Stimulated activated CD8-positive, alpha-beta memory T cell treated with anti-CD3 and anti-CD28 coated beads, Interleukin-12 subunit alpha, Interleukin-12 subunit beta, amount 100 ng/mL, for 4 hours (primary cell): ENCODE data around the gene CFL1.

Experiments used
- DNase-seq: peaks from one replicate; pipeline ENCODE4 v3.0.0-alpha.2; 2020; ENCODE audit warnings: low read depth

The CFL1 gene

GRCh38 chr11:65887723-65888162, 29.8 kb upstream of the CFL1 start:
- no peak for DNase-seq

- no peak for DNase-seq
Measured at GRCh38 chr11:65886826-65887722, 29.1 kb upstream of the CFL1 start.

DNA sequence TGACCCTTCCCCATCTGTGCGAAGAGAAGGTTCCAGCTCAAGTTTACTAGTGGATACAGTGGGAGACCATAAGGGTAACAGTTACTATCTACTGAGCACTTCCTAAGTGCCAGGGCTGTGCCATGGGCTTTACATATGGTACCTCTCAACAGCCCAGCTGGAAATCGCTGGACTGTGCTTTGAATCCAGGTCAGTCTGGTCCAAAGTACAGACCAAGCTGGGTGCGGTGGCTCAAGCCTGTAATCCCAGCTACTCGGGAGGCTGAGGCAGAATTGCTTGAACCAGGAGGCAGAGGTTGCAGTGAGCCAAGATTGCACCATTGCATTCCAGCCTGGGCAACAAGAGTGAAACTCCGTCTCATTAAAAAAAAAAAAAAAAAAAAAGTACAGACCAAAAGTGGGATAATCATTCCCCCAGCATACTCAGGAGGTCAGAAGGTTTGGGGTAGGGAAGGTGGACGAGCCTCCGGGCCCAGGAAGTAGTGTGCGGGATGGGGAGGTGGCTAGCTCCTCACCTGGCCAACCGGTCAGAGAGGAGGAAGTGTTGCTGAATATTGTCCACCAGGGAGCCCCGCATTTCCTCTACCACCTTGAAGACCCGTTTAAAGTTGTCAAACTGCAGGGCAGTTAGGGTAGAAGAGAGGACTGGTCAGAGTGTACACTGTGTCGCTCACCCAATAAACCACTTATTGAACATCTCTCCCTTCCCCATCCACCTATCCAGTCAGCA, 28.0 kb upstream of the CFL1 start:
- DNase-seq = no peak

DNA sequence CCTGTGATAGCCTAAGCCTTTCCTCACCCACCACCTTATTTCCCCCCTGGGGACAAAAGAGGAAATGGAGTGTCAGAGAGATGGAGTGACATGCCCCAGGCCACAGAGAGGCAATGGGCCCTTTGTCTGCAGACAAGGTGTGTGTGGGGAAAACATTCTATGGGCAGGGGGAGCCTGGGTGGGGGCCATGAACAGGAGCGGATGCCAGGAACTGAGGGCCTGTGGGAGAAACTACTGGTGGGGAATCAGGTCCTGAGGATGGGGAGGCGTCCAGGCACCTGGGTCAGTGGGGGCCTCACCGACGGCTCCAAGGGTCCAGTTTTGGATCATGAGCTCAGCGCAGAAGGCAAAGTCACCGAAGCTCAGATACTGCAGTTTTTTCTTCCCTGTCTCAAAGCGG, 27.3 kb upstream of the CFL1 start:
- no peak for DNase-seq

DNA sequence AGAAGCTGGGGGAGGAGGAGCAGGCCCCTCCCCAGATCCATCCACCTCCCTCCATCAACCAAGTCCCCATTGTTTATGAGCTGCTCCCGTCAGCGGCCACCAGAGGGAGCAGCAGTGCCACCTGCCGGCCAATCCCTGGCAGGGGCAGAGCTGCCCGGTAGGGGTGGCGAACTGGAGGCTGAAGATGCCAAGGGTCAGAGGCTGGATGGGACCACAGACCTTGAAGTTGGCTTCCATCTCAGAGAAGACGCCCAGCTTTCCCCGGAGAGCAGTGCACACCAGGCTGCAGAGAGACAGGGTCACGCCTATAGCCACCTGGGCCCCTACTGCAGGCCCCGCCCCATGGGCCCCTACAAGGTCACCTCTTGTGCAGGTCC, 26.7 kb upstream of the CFL1 start:
- DNase-seq = peak; percentile 64

- no peak for DNase-seq
Measured at GRCh38 chr11:65883786-65884715, 26.1 kb upstream of the CFL1 start.

DNA sequence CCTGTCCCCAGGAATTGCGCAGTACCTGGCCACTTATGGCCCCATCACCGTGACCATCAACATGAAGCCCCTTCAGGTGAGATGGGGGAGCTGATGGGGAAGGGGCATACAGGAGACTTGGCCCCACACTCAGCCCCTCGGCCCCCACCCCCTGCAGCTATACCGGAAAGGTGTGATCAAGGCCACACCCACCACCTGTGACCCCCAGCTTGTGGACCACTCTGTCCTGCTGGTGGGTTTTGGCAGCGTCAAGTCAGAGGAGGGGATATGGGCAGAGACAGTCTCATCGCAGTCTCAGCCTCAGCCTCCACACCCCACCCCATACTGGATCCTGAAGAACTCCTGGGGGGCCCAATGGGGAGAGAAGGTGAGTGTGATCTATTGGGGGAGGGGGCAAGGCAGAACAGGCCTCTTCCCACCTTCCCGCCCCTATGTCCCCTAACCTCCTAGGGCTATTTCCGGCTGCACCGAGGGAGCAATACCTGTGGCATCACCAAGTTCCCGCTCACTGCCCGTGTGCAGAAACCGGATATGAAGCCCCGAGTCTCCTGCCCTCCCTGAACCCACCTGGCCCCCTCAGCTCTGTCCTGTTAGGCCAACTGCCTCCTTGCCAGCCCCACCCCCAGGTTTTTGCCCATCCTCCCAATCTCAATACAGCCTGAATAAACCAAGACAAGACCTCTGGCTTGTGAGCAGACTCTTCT, 25.2 kb upstream of the CFL1 start:
- no peak for DNase-seq

DNA sequence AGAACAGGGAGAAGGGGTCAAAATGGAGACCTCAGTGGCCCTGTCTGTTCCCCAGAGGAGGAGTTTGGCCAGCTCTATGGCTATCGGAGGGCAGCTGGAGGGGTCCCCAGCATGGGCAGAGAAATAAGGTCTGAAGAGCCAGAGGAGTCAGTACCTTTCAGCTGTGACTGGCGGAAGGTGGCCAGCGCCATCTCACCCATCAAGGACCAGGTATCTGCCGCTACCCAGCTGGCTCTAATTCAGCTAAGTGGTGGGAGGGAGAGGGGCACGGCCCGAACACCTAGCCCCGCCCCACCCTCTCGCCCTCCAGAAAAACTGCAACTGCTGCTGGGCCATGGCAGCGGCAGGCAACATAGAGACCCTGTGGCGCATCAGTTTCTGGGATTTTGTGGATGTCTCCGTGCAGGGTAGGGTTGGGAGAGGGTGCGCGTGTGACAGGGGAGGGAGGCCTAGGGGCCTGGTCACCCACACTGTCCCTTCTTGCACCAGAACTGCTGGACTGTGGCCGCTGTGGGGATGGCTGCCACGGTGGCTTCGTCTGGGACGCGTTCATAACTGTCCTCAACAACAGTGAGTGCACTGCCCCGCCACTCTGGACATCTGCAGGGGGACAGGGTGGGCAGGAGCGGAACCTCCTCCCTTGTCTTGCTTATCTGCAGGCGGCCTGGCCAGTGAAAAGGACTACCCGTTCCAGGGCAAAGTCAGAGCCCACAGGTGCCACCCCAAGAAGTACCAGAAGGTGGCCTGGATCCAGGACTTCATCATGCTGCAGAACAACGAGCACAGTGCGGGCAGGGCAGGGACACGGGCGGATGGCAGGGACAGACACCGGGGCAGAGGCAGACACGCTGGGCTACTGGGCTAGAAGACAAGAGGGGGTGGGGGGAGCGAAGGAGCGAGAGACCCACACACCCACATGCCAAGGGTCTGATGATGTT, 24.4 kb upstream of the CFL1 start:
- DNase-seq = no peak

DNA sequence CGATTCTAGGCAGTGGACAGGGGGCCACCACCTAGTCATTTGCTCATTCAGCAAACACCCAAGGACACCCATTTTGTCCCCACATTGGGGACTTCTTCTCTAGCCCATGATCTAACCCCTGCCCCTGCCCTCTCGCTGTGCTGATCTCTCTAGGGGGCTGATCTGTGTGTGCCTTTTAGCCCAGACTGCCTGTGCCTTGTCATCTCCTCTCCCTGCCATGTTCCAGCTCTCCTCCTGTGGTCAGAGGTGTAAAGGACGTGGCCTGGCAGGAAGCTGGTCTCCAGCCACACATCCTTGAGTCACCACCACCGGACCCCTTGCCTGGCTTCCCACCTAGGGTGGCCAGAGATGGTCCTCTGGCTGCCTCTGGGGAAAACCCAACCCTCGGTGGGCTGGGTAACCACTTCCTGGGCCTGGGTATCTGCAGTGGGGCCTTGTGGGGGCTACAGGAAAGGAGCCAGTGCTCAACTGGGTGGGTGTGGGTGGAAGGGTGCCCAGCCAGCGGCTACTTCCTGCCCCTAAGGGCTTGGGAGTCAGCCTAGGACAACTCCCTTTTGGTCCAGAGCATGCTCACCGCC, 23.0 kb upstream of the CFL1 start:
- DNase-seq = no peak

DNA sequence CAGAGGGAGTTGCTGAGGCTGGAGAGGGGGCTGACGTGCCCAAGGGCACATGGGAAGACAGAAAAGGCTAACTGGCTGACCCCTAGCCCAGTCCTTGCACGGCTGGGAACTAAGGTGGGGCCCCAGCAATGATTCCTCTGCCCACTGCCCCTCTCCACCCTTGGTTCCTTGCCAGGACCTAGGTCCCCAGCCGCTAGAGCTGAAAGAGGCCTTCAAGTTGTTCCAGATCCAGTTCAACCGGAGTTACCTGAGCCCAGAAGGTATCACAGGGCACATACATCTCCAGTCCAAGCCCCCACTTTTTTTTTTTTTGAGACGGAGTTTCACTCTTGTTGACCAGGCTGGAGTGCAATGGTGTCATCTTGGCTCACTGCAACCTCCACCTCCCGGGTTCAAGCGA, 22.0 kb upstream of the CFL1 start:
- no peak for DNase-seq

DNA sequence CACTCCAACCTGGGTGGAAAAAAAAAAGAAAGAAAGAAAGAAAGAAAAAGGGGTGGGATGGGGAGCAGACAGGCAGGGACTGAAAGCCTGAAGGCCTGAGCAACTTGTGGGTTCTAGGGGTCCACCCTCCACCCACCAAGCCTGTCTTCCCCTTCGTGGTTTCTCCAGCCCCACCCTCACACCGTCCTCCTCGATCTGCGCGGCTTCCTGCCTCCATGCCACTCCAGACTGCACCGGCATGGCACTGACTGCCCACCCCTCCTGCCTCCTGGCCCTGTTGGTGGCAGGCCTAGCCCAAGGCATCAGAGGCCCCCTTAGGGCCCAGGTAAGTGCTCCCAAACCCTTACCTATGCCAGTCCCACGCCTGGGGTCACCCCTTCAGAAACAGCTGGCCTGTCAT, 21.6 kb upstream of the CFL1 start, which contains the start of gene CTSW:
Gene CTSW, plus strand, starts transcription at position 221 of the 400 bp plus-strand sequence. Its CDS starts 18 bp downstream, at position 239.
- DNase-seq = no peak

GRCh38 chr11:65873318-65874156, 15.6 kb upstream of the CFL1 start:
- peak; percentile 93 for DNase-seq

DNA sequence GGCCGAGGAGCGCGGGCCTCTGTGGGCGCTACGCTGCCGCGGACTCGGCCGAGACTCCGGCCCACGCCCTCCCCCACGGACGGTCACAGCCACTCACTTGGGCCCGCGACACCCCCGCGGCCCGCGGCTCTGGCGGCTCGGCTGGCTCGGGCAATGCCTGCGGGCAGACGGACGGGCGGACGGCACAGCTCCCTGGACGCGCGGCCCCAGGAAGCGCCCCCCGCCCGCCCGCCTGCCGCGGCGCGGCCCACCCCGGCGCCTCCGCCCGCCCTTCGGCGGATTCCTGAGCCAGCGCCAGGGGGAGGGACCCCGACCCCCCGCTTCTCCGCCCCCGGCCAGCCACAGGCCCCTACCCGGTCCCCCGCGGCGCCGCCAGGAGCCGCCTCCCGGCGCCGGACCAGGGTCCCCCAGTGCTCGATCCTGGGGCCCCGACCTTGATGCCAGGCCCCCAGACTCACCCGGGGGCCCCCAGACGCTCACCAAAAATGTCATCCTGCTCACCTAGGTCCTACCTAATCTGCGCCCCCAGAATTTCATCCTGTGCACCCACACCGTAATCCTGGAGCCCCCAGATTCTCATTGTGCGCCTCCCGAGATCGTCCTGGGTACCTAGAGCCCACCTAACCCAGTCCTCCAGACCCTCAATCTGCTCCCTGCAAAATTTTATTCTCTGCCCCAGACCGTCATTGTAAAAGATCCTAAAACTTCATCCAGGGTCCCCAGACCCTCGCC, 14.8 kb upstream of the CFL1 start, which contains the start of gene EFEMP2:
Gene EFEMP2, minus strand, starts transcription at position 215 of the 732 bp plus-strand sequence. CDS start 446 bp downstream, outside the sequence.
- no peak for DNase-seq

- no peak for DNase-seq
Measured at GRCh38 chr11:65871811-65872548, 14.0 kb upstream of the CFL1 start.

DNA sequence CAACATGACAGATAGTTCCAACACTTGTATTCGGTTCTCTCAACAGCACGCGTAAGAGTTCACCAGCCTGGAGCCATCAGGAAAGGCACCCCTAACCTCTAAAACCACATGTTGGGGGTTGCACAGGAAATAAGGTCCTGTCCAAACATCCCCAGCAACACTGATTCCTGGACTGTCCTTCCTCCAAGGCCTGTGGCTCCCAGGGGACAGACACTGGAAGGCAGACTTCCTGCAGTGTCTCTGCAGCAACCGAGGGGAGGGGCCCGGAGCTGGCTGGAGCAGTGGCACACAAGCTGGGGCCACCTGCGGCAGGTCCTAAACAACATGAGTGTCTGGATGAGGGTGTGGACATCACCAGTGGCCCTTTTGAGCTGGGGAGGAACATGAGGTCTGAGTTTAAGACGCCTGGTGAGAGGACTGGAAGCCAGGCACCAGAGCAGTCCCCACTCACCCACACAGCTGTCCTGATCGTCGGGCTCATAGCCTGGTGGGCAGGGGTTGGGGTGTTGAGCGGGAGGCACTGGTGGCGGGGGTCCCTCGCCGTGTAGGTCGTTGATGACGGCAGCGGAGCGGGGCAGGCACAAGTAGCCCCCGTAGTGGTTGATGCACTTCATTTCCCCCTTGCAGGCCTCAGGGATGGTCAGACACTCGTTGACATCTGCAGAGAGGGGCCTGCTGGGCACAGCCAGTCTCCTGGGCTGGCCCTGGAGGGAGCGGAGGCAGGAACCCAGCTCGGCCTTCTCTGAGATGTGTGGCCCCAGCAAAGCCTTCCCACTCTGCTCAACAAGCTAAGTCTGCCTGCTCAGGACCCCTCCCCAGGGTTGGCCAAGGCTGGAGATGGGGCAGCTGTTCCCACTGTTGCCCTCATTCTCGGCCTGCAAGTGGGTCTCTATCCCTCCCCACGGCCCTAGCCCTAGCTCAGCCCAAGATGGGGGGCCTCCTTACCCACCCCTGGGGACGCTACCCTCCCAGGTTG, 13.0 kb upstream of the CFL1 start:
- no peak for DNase-seq

- no peak for DNase-seq
Measured at GRCh38 chr11:65870307-65870658, 12.3 kb upstream of the CFL1 start.
